GM12878 (cell line): ENCODE data around the gene NDUFV2. TPM values are rescaled to one million over a fixed set of nuclear protein-coding genes. Genes with fewer than 3 reads are reported as not detected.

Source experiments
- ATAC-seq: fragments of 200-7000 bp; cut with Tn5 transposase; 3 replicates; pipeline ENCODE4 v1.9.1; 2020; ENCODE audit warnings: mild to moderate bottlenecking, moderate library complexity
- BruUV-seq: library from RNA; stranded (reverse); fragments of 400-500 nt; replicated peaks from 2 replicates; lab custom pipeline; 2021; lab: Mats Ljungman, UMichigan
- CTCF ChIA-PET: fragments of 300-600 bp; sonication (Branson Sonifier 250); formaldehyde crosslinking; extraction: SDS; loops from one replicate; lab custom pipeline; 2021; ENCODE audit warnings: inconsistent platforms; lab: Yijun Ruan, JAX
- POLR2A ChIA-PET: fragments of 350-600 bp; formaldehyde crosslinking; extraction: SDS; loops from one replicate; lab custom pipeline; 2021; ENCODE audit warnings: inconsistent platforms; lab: Charles Lee
- RAD21 ChIA-PET: fragments of 300-600 bp; sonication (Branson Sonifier 250); formaldehyde crosslinking; loops from one replicate; lab custom pipeline; 2023; ENCODE audit warnings: antibody characterized with exemption; ENCODE audit not compliant: unreplicated experiment; lab: Charles Lee
- SMC1A ChIA-PET: fragments of 300-600 bp; sonication (Branson Sonifier 250); formaldehyde crosslinking; loops from one replicate; lab custom pipeline; 2023; ENCODE audit not compliant: unreplicated experiment, uncharacterized antibody; lab: Charles Lee
- DNase-seq: peaks from one replicate; pipeline ENCODE4 v3.0.0-alpha.2; 2011; ENCODE audit warnings: low read depth, low spot score
- FAIRE-seq: peaks from 3 replicates; lab custom pipeline; 2011; peaks lifted over from hg19 to GRCh38; lab: Jason Lieb, UNC
- H2AFZ ChIP-seq: 2 replicates; pipeline ENCODE4 v1.6.0; 2011; ENCODE audit warnings: low read depth, low read length, control low read depth; ENCODE audit not compliant: control insufficient read depth
- H3K27ac ChIP-seq: 2 replicates; pipeline ENCODE4 v1.5.1; 2011; ENCODE audit warnings: control low read depth; ENCODE audit not compliant: control insufficient read depth, insufficient read depth
- H3K27me3 ChIP-seq, 2 experiments: replicated peaks in 1 of 2; 2 replicates each; pipeline versions ENCODE4 v1.6.0 to v1.6.1; 2011; ENCODE audit warnings: low read length in 1 of 2; ENCODE audit not compliant: control insufficient read depth in 2 of 2, insufficient read depth in 2 of 2
- H3K36me3 ChIP-seq, 2 experiments: 2 replicates each; pipeline ENCODE4 v1.5.1; 2011; ENCODE audit warnings: low read length in 1 of 2; ENCODE audit not compliant: control insufficient read depth in 2 of 2, insufficient read depth in 2 of 2
- H3K4me1 ChIP-seq: 2 replicates; pipeline ENCODE4 v1.6.1; 2011; ENCODE audit warnings: mild to moderate bottlenecking, low read length, moderate library complexity, mixed read lengths; ENCODE audit not compliant: control insufficient read depth, insufficient read depth
- H3K4me2 ChIP-seq: 2 replicates; pipeline ENCODE4 v1.6.0; 2011; ENCODE audit warnings: control low read depth; ENCODE audit not compliant: control insufficient read depth, insufficient read depth
- H3K4me3 ChIP-seq: fragments of 200-600 bp; sonication (generic); 2 replicates; pipeline ENCODE4 v1.5.1; 2016
- H3K79me2 ChIP-seq: 2 replicates; pipeline ENCODE4 v1.6.0; 2011; ENCODE audit warnings: low read length; ENCODE audit not compliant: control insufficient read depth, insufficient read depth
- H3K9ac ChIP-seq: 2 replicates; pipeline ENCODE4 v1.8.0; 2011; ENCODE audit warnings: low read length, control low read depth, mixed read lengths; ENCODE audit not compliant: control insufficient read depth, insufficient read depth
- H3K9me3 ChIP-seq: replicated peaks from 3 replicates; pipeline ENCODE4 v1.5.1; 2011; ENCODE audit warnings: mild to moderate bottlenecking, low read length; ENCODE audit not compliant: control insufficient read depth, insufficient read depth
- H4K20me1 ChIP-seq: 2 replicates; pipeline ENCODE4 v1.6.0; 2011; ENCODE audit not compliant: control insufficient read depth, insufficient read depth
- HDAC2 ChIP-seq: fragments of 200-600 bp; sonication (generic); IDR thresholded peaks from 2 replicates; pipeline ENCODE4 v1.6.1; 2017
- REST ChIP-seq: IDR thresholded peaks from 2 replicates; pipeline ENCODE4 v1.6.1; 2012; ENCODE audit warnings: mild to moderate bottlenecking, low read depth, low read length
- WRNIP1 ChIP-seq: IDR thresholded peaks from 2 replicates; pipeline ENCODE4 v1.6.1; 2011; ENCODE audit warnings: low read depth, low read length, improper control_type of control experiment, borderline replicate concordance
- ZNF24 ChIP-seq: fragments of 450-650 bp; IDR thresholded peaks from 2 replicates; pipeline ENCODE4 v1.6.1; 2017; ENCODE audit warnings: antibody characterized with exemption, mild to moderate bottlenecking
- WGBS: methylation state at CpG from one replicate; pipeline ENCODE4 v1.1.6; 2016; ENCODE audit warnings: low lambda C conversion rate; ENCODE audit not compliant: insufficient replicate concordance, insufficient coverage; ENCODE audit errors: missing lambda C conversion rate; 5-methylcytosine and 5-hydroxymethylcytosine counted together
- in situ Hi-C: fragments of 300-500 bp; cut with MboI; formaldehyde crosslinking; loops from 9 replicates; pipeline ENCODE4 v1.14.3; 2018; ENCODE audit warnings: mixed read lengths
- intact Hi-C: fragments of 100-400 bp; cut with micrococcal nuclease; formaldehyde crosslinking; loops from one replicate; pipeline ENCODE4 v1.14.2; 2022; ENCODE audit not compliant: unreplicated experiment
- polyA plus RNA-seq, 11 experiments: library from polyadenylated mRNA; depleted of rRNA in 4 of 11; unstranded in 6 of 11; stranded (reverse) in 5 of 11; fragments of >200 nt; fragmentation: Nextera tagmentation in 4 of 11; fragmentation: Illumina TruSeq in 1 of 11; extraction: Ambion mirVana in 4 of 11; extraction: Trizol in 1 of 11; gene quantifications; 1 replicate in 1 of 11; 2 replicates in 10 of 11; pipeline versions ENCODE4 v1.2.1 to v1.2.3, GENCODE V29; 2011 to 2016; ENCODE audit warnings: inconsistent platforms in 2 of 11, missing spikeins in 2 of 11, low read depth in 1 of 11
- total RNA-seq, 4 experiments: library from RNA; depleted of rRNA in 3 of 4; stranded (reverse); fragments of >200 nt in 3 of 4; fragmentation: Illumina TruSeq in 1 of 4; extraction: Trizol in 1 of 4; gene quantifications; 2 replicates each; pipeline versions ENCODE4 v1.2.1 to v1.2.3, GENCODE V29; 2013 to 2021

NDUFV2 gene
- total and polyA plus RNA-seq, 10 of the 15 experiments (the other 5 are each of a cell fraction or from before 2014, with no cell fraction given), result 236 to 590 (median 321) TPM

- CTCF ChIA-PET, result interaction anchor here (1.5 kb wide), 1 partner anchor 66 kb away, joined by 3 read pairs; no protein-coding TSS in a partner anchor
- H3K27me3 ChIP-seq, result no peaks in the 10 kb centered on the region
- in situ Hi-C loops, result no loop called here
- intact Hi-C loops, result loop anchor here (2.0 kb wide), 1 partner anchor 65 kb away; no protein-coding TSS in a partner anchor
- no peak overlapping the region for H3K27ac ChIP-seq
- H2AFZ ChIP-seq, result no peak overlapping the region
- DNase-seq (no peak), ATAC-seq (no peak), FAIRE-seq (no peak)
- TF ChIP-seq REST, result no peak
- no peak for TF ChIP-seq WRNIP1
- TF ChIP-seq HDAC2, result no peak
- no peak for TF ChIP-seq ZNF24
- WGBS, result 39% methylated on average over 1 of the region's 1 CpG
- no TSS peak for BruUV-seq
- H4K20me1 ChIP-seq, result no peaks in the 10 kb centered on the region
- SMC1A ChIA-PET, result interaction anchor here (0.8 to 1.4 kb wide), 4 partner anchors 12 to 393 kb away, joined by 3 to 4 read pairs (median 3); no protein-coding TSS in a partner anchor
- no peaks in the 10 kb centered on the region for H3K79me2 ChIP-seq
- POLR2A ChIA-PET, result no interaction called here
- H3K4me2 ChIP-seq, result no peak overlapping the region
- no peak overlapping the region for H3K9ac ChIP-seq
- RAD21 ChIA-PET, result interaction anchor here (0.8 kb wide), 1 partner anchor 63 kb away, joined by 3 read pairs; no protein-coding TSS in a partner anchor
- no peaks in the 10 kb centered on the region for H3K36me3 ChIP-seq
- peaks cover 10% of the 10 kb centered on the region; the same call in 1 of the 3 replicates for H3K9me3 ChIP-seq
- H3K4me1 ChIP-seq, result peaks cover 2% of the 10 kb centered on the region; the same call in 1 of the 2 replicates
- no peak overlapping the region for H3K4me3 ChIP-seq
Observed at GRCh38 chr18:9053814-9054213, 48.7 kb upstream of the NDUFV2 start.
